HG03039 (cell line): ENCODE measurements around the gene DLGAP1.
"Not testable (repeated sequence)": the region's sequence is repeated elsewhere in the genome, so short reads cannot be mapped to it uniquely, and the experiment has no call there.

Experiments used
- ATAC-seq: cut with Tn5 transposase; IDR thresholded peaks from one replicate; pipeline ENCODE4 v1.9.1; 2021; ENCODE audit warnings: mild to moderate bottlenecking, moderate library complexity; ENCODE audit not compliant: unreplicated experiment

Gene DLGAP1

GRCh38 chr18:4391859-4392258 is 63.2 kb downstream of the DLGAP1 start:
- no peak for ATAC-seq

GRCh38 chr18:4385876-4386275 is 69.2 kb downstream of the DLGAP1 start:
- no peak for ATAC-seq

GRCh38 chr18:4384932-4385331 is 70.2 kb downstream of the DLGAP1 start:
- no peak for ATAC-seq

- no peak for ATAC-seq
These were observed 80.5 kb downstream of the DLGAP1 start for GRCh38 chr18:4374564-4374963.

- no peak for ATAC-seq
These were observed 85.4 kb downstream of the DLGAP1 start for GRCh38 chr18:4369705-4370104.

- no peak for ATAC-seq
These were observed 94.8 kb downstream of the DLGAP1 start for GRCh38 chr18:4360221-4360715.

- no peak for ATAC-seq
These were observed 96.5 kb downstream of the DLGAP1 start for GRCh38 chr18:4358618-4359017.

- no peak for ATAC-seq
These were observed 97.5 kb downstream of the DLGAP1 start for GRCh38 chr18:4357579-4357978.

- no peak for ATAC-seq
These were observed 98.2 kb downstream of the DLGAP1 start for GRCh38 chr18:4356929-4357328.

GRCh38 chr18:4353853-4354418 is 101.2 kb downstream of the DLGAP1 start:
- no peak for ATAC-seq

GRCh38 chr18:4352746-4353551 is 102.2 kb downstream of the DLGAP1 start:
- no peak for ATAC-seq

- no peak for ATAC-seq
These were observed 104.1 kb downstream of the DLGAP1 start for GRCh38 chr18:4351005-4351404.

- no peak for ATAC-seq
These were observed 119.7 kb downstream of the DLGAP1 start for GRCh38 chr18:4335386-4335785.

GRCh38 chr18:4333043-4333442 is 122.1 kb downstream of the DLGAP1 start:
- ATAC-seq = no peak

- ATAC-seq = no peak
These were observed 135.1 kb downstream of the DLGAP1 start for GRCh38 chr18:4319738-4320677.

GRCh38 chr18:4318311-4318710 is 136.8 kb downstream of the DLGAP1 start:
- ATAC-seq = no peak

- not testable (repeated sequence) for ATAC-seq
These were observed 143.2 kb downstream of the DLGAP1 start for GRCh38 chr18:4311945-4312344.

- no peak for ATAC-seq
These were observed 144.0 kb downstream of the DLGAP1 start for GRCh38 chr18:4311136-4311535.

GRCh38 chr18:4309227-4309626 is 145.9 kb downstream of the DLGAP1 start:
- ATAC-seq = no peak

- no peak for ATAC-seq
These were observed 146.5 kb downstream of the DLGAP1 start for GRCh38 chr18:4308576-4308975.

- no peak for ATAC-seq
These were observed 155.7 kb downstream of the DLGAP1 start for GRCh38 chr18:4299395-4299794.
